Ureter (tissue), 1 donor: ENCODE measurements around the gene MOB1A. TPM values are rescaled to one million over a fixed set of nuclear protein-coding genes. Genes with fewer than 3 reads are reported as not detected.
A peak's percentile ranks its signal among the peaks of the same experiment; 100 is the strongest.
"Not testable (repeated sequence)": the region's sequence is repeated elsewhere in the genome, so short reads cannot be mapped to it uniquely, and the experiment has no call there.

Source experiments
- DNase-seq: peaks from one replicate; pipeline ENCODE4 v3.0.0-alpha.2; 2020; ENCODE audit warnings: low spot score
- total RNA-seq: library from RNA; stranded (reverse); gene quantifications from one replicate; pipeline ENCODE4 v1.2.4, GENCODE V29; 2023
- donor health status: DM: yes; HTN: yes; CAD: no.

MOB1A gene
- total RNA-seq: 96.9 TPM

DNA sequence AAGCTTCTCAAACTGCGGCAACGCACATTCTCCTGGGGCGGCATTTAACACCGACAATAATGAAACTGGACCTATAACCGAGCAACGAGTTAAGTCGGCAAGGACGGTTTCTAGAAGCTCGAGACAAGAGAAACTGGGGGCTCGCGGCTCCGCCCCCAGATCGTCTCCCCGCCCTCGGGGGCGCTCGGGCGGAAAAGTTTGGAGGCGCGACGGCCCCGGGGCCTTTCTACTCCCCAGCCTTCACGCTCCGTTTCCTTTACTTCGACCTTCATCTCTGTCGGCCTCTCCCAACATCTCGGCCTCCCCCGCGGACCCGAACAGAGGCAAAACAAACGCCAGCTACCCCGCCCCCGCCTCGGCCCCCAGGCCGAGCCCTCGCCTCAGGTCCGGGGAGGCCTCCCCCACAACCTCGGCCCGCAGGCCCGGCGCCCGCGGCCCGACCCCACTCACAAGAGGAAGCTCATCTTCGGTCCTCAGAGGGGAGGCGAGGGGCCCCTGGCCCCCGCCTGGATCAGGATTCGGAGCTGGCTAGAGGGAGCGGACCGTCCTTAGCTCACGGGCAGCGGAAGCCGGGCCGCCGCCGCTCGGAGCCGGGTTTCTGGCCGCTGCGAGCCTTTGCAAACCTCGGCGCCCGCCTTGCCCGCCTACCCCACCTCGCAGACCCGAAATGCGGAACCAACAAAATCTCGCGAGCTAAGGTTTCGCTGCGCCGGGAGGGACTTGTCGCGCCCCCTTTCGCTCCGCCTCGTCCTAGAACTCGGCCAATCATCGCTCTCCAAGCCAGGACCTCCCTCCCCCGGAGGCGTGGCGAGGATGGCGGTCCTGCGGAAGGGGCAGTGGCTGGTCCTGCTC, at the start of gene MOB1A:
Gene MOB1A, minus strand, starts transcription at position 669 of the 852 bp plus-strand sequence. Its CDS starts 205 bp downstream, at position 464.
- peak; percentile 99 for DNase-seq

DNA sequence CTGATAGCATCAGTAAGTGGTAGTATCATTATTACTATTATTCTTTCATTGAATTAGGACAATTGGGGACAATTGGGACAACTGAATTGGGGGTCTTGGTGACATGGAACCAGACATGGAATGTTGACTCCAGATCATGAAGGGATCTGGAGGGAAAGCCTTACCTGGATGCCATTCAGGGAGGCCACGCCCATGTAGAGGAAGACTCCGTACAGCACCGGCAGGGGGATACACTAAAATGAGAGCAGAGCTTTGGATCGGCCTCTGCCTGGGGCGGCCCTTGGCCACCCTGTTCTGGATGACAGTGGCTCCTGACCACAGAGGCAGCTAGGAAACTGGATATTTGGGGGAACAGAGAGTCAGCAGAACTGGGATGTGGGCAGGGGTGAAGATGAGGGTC, 49.0 kb upstream of the MOB1A start:
- no peak for DNase-seq

DNA sequence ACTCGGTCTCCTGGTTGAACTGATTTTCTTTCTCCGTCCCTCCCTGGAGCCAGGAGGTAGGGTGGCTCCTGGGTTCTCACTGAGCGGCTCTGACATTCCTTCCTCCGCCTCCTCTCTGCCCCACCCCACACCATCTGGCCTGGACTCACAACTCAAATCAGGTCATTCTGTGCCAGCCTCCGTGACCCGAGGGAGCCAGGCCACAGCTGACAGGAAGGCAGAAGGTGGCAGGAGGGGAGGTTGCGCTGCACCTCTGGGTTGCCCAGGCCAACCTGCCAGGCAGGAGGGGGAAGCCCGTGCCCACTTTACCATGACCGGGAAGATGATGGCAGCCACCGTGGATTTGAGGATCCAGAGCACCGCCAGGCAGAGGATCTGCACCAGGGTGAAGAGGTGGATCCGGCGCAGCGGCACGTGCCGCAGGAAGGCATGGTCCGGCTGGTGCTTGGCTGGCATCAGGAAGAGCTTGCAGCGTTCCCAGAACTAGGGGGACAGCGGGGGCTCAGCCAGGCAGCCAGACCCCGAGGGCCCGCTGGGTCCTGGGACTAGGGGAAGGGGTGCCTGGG, 48.1 kb upstream of the MOB1A start:
- DNase-seq: no peak

DNA sequence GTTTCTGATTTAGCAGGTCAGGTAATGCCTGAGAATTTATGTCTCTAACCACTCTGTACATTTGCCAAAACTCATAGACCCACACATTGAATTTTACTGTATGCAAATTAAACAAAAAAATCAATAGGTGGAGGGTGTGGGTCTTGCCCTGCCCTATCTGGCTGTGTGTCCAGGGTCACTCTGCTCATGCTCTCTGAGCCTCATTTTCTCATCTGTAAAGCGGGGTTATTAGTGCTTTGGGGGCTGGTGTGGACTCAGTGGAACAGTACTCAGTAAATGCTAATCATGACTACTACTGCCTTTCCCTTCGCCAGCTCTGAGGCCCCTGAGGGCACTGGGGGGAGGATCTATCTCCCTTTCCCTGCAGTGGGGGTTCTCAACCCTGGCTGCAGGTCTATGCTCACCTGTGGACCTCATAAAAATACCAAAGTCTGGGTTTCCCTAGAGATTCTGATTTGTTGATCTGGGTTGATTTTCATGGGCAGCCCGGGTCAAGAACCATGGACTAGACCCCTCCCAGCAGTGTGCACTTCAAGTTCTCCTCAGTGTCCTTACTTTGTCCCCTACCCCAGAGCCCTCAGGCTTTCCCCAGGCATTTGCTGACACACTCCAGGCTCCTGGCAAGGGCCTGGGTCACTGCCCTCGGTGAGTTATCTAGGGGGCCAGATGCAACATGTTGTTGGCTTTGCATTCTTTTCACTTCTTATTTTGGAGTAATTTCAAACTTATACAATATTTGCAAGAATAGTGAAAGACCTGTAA, 47.2 kb upstream of the MOB1A start:
- DNase-seq: no peak

DNA sequence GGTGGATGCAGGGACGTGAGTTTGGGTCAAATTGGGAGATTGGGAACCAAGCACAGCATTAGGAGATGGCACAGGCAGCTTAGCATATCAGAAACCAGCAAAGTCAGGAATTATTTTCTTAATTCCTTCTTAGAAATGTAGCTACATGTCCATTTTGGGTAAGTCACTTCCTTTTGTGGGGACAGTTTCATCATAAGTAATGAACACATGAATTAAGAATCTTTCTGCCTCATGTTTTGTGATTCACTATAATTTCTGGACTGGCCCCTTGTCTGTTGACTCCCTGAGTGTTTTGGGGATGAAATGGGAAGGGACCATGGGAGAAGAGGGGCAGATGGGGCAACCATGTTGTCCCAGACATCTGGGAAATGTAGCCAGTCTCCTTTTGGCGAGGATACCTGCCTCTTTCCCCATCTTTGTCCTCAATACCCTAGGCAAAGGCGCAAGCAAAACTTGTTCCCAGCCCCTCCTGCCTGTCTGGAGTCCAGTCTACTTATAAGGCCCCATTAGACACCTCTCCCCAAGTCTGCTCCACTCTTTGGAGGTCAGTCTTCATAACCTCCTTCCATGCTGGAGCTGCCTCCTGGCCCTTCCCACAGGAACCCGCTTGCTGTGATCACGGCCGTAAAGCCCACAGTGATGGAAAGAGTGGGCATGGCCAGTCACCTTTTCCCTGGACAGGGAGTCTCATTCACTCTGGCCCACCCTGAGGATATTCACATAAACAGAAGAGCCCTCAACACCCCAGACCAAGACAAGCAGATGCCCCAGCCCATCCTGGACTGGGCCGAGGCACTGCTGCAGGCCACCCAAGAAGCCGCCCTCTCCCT, 45.5 kb upstream of the MOB1A start:
- no peak for DNase-seq

DNA sequence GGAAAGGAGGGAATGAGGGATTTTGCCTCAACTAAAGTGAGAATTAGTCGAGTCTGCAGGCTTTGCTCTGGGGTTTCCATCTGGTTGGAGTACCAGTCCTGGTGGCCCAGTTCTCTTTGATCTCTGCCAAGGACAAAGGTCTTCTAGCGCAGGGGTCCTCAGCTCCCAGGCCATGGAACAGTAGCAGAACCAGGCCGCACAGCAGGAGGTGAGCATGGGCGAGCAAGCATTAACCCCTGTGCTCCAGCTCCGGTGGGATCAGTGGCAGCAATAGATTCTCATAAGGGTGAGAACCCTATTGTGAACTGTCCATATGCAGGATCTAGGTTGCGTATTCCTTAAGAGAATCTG, 43.6 kb upstream of the MOB1A start:
- DNase-seq: no peak

GRCh38 chr2:74221604-74222299, 43.1 kb upstream of the MOB1A start:
- no peak for DNase-seq

GRCh38 chr2:74221091-74221490, 42.4 kb upstream of the MOB1A start:
- DNase-seq: no peak

DNA sequence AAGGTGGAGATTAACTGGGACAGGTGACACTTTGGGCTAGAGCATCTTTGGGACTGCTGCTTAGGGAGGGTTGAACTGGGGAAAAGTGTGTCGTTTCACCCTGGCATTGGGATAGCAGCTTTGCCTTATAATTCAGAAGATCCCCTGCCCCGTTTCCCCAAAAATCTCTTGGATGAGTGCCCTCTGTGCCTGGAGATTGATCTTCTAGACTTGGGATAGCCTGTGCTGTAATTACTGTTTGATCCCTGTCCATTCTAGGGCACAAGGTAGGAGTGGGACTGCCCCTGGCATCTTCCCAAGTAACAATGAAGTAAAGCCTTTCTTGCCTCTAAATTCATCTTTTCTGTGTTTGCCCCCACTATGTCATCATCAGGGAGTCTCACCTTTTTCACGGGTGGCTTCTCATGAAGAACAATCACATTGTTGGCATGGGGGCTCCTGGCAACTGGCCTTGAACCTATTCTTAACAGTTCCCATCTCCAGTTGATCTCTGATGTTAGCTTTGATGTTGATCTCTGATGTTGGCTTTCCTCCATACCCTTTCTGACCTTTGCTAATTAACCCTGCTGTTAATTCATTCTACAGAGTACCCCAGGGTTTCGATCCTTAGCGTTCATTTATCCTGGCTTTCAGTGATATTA, 41.3 kb upstream of the MOB1A start:
- peak; percentile 20 for DNase-seq

DNA sequence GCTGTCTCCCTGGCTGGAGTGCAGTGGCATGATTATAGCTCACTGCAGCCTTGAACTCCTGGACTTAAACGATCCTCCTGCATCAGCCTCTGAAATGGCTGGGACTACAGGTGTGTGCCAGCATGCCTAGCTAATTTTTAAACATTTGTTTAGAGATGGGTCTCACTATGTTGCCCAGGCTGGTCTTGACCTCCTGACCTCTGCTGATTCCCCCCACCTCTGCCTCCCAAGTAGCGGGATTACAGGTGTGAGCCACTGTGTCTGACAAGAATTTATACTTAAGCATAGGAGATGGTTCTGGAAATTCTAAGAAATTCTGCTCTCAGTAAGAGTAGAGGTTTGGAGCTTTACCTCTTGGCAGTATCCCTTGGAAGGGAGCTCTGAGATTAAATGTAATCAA, 38.0 kb upstream of the MOB1A start:
- peak; percentile 17 for DNase-seq

GRCh38 chr2:74215771-74216170, 37.1 kb upstream of the MOB1A start:
- DNase-seq: not testable (repeated sequence)

DNA sequence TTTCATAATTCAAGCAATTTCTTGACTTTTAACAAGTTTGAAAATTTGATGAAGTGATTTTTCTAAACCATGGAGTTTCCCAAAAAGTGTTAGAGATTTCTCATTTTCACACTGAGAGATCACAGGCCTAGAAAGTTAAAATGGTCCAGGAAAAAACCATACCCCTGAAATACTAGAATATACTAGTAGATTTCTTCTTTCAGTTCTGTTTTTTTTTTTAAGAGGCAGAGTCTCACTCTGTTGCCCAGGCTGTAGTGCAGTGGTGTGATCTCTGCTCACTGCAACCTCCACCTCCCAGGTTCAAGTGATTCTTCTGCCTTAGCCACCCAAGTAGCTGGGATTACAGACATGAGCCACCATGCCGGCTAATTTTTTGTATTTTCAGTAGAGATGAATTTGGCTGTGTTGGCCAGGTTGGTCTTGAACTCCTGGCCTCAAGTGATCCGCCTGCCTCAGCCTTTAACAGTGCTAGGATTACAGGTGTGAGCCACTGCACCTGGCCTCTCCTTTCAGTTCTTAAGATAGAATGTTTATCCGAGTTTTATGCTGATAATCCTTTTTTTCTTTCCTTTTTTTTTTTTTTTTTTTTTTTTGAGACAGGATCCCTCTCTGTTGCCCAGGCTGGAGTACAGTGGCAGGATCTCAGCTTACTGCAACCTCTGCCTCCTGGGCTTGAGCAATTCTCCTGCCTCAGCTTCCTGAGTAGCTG, 34.2 kb upstream of the MOB1A start:
- no peak for DNase-seq

DNA sequence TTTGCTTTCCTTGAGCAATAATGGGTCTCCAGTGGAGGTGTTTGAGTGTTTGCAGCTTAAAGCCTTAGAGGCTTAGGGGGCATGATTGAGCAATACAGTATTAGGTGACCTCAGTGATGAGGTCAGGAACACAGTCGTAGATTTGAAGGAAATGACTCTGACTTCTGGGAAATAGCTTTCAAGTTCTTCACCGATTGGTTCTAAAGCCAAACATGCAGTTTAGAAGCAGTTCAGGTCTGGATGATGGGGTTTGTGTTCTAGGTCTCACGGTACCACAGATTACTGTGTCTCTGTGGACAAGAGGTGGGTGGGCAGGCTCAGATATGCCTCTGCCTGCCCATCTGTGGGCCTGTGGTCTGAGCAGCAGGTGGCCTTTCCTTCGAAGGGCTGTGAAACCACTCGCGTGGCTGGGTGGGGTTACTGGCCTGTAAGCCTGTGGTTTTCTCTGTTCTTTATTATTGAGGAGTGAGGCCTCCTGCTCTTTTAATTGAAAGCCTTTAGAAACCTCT, 27.6 kb upstream of the MOB1A start:
- DNase-seq: no peak

DNA sequence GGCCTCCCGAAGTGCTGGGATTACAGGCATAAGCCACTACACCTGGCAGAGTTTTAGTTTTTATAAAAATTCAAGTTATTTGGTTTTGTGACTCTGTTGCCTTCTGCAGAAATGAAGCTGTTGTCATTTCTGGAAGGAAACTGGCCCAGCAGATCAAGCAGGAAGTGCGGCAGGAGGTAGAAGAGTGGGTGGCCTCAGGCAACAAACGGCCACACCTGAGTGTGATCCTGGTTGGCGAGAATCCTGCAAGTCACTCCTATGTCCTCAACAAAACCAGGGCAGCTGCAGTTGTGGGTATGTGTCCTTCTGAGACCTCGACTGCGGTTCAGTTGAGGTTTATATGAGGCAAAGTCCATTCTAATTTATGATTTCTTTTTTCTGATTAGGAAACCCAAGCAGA, 26.9 kb upstream of the MOB1A start:
- peak; percentile 56 for DNase-seq

DNA sequence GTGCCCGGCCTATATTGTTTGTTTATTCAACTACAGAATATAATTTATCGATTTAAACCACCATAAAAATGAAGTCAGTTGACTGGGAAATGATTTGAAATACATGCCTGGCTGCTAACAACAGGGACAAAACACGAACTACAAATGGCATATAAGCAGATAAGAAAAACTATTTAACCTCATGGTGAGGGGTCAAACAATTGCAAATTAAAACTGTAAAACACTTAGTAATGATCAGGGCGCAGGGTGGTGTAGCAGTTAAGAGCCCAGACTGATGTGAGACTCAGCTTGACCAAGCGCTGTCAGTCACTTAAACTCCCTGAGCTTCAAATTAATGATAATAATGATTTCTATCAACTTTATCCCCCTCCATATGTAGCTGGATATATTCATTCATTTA, 26.4 kb upstream of the MOB1A start:
- DNase-seq: no peak

DNA sequence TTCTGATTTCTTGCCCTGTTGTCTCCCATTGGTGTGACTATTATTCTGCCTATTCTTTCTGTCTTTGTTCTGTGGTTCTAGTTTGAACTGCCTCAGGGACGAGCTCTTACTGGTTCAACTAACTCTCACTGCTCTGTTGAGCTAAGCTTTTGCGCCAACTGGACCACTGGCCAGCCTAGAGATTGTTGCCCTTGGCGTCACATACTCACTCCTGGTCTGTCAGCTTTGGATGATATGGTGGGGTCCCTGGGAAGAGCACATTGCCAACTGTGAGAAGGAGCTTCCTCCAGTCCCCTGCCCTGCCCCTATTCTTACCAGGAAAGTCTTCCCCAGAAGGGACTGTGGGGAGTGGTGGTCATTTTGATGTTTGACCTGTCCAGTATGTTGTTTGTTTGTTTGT, 25.8 kb upstream of the MOB1A start:
- no peak for DNase-seq

- no peak for DNase-seq
Measured at GRCh38 chr2:74201596-74201995, 22.9 kb upstream of the MOB1A start.

- DNase-seq: no peak
Measured at GRCh38 chr2:74201196-74201595, 22.5 kb upstream of the MOB1A start.

- no peak for DNase-seq
Measured at GRCh38 chr2:74199871-74200305, 21.2 kb upstream of the MOB1A start.

DNA sequence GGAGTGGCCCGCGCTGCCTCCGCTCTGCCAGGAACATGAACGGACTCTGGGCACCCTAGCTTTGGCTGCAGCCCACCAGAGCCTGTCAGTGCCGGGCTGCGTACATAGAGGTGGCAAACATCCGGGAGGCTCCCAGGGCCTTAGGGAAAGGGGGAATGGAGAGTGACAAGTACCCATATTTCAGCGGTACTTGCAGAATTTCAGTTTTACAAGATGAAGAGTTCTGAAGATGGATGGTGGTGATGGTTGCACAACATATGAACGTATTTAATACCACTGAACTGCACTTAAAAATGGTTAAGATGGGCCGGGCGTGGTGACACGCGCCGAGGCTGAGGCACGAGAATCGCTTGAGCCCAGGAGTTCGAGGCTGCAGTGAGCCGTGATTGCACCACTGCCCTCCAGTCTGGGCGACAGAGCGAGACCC, 20.6 kb upstream of the MOB1A start:
- DNase-seq: no peak
